Measurements from ENCODE around the gene PCA3.

Gene PCA3

GRCh38 chr9:76758476-76758875, 5.8 kb upstream of the PCA3 start:
- no peak for DNase-seq

- peak; percentile 59 for DNase-seq
Observed at GRCh38 chr9:76759732-76760131, 4.5 kb upstream of the PCA3 start.

- DNase-seq: no peak
Observed at GRCh38 chr9:76761448-76761847, 2.8 kb upstream of the PCA3 start.

GRCh38 chr9:76766126-76766525, 1.9 kb downstream of the PCA3 start:
- DNase-seq: no peak

- DNase-seq: no peak
Observed at GRCh38 chr9:76772686-76773445, 8.6 kb downstream of the PCA3 start.

GRCh38 chr9:76784881-76785280, 20.6 kb downstream of the PCA3 start:
- no peak for DNase-seq

GRCh38 chr9:76785501-76785900, 21.3 kb downstream of the PCA3 start:
- DNase-seq: no peak

- DNase-seq: no peak
Observed at GRCh38 chr9:76787677-76788076, 23.4 kb downstream of the PCA3 start.

GRCh38 chr9:76789840-76790239, 25.6 kb downstream of the PCA3 start:
- DNase-seq: no peak

GRCh38 chr9:76793784-76794431, 29.7 kb downstream of the PCA3 start:
- no peak for DNase-seq

GRCh38 chr9:76796296-76796695, 32.1 kb downstream of the PCA3 start:
- DNase-seq: no peak

GRCh38 chr9:76798527-76798926, 34.3 kb downstream of the PCA3 start:
- no peak for DNase-seq

- no peak for DNase-seq
Observed at GRCh38 chr9:76799473-76799872, 35.2 kb downstream of the PCA3 start.

- no peak for DNase-seq
Observed at GRCh38 chr9:76800901-76801300, 36.7 kb downstream of the PCA3 start.

- DNase-seq: no peak
Observed at GRCh38 chr9:76803083-76803482, 38.8 kb downstream of the PCA3 start.

- DNase-seq: no peak
Observed at GRCh38 chr9:76803762-76804161, 39.5 kb downstream of the PCA3 start.

GRCh38 chr9:76808636-76809035, 44.4 kb downstream of the PCA3 start:
- DNase-seq: no peak

GRCh38 chr9:76810377-76810957, 46.2 kb downstream of the PCA3 start:
- DNase-seq: peak; percentile 40

GRCh38 chr9:76812591-76812990, 48.4 kb downstream of the PCA3 start:
- no peak for DNase-seq

GRCh38 chr9:76817489-76817888, 53.3 kb downstream of the PCA3 start:
- DNase-seq: no peak

GRCh38 chr9:76818271-76818670, 54.0 kb downstream of the PCA3 start:
- DNase-seq: no peak

- no peak for DNase-seq
Observed at GRCh38 chr9:76820431-76820830, 56.2 kb downstream of the PCA3 start.

- DNase-seq: no peak
Observed at GRCh38 chr9:76827296-76828080, 63.2 kb downstream of the PCA3 start.

GRCh38 chr9:76828447-76828846, 64.2 kb downstream of the PCA3 start:
- no peak for DNase-seq
